T-cell (primary cell): ENCODE data around the gene RIOX2. TPM values are rescaled to one million over a fixed set of nuclear protein-coding genes. Genes with fewer than 3 reads are reported as not detected.
A peak's percentile ranks its signal among the peaks of the same experiment; 100 is the strongest.

ENCODE experiments used
- ATAC-seq, 4 experiments: fragments of 200-7000 bp in 3 of 4; fragments of 150-1000 bp in 1 of 4; cut with Tn5 transposase; replicated peaks in 1 of 4; 1 replicate in 3 of 4; 2 replicates in 1 of 4; pipeline ENCODE4 v1.10.0; 2021; ENCODE audit warnings: moderate library complexity in 3 of 4, mild to moderate bottlenecking in 2 of 4, moderate number of reproducible peaks in 1 of 4
- CTCF ChIA-PET, 2 donors: fragments of 300-600 bp; sonication (Branson Sonifier 250); formaldehyde crosslinking; loops; one replicate each; lab custom pipeline; 2022; ENCODE audit warnings: antibody characterized with exemption in 2 of 2; lab: Charles Lee
- POLR2A ChIA-PET, 2 donors: fragments of 300-600 bp; sonication (Branson Sonifier 250); formaldehyde crosslinking; loops; one replicate each; lab custom pipeline; 2022; ENCODE audit warnings: antibody characterized with exemption in 2 of 2; lab: Charles Lee
- DNase-seq, 35 experiments: peaks; one replicate each; pipeline versions ENCODE4 v3.0.0 to v3.0.0-alpha.2; 2013 to 2023
- H3K27ac ChIP-seq: one replicate; pipeline ENCODE4 v1.5.1; 2013; ENCODE audit warnings: low read length
- H3K27me3 ChIP-seq, 2 experiments: replicated peaks in 1 of 2; 1 replicate in 1 of 2; 2 replicates in 1 of 2; pipeline versions ENCODE4 v1.6.1 to v1.7.0; 2013; ENCODE audit warnings: low read length in 1 of 2, mixed read lengths in 1 of 2; ENCODE audit not compliant: control insufficient read depth in 2 of 2, insufficient read depth in 2 of 2; ENCODE audit errors: extremely low read depth in 1 of 2
- H3K36me3 ChIP-seq, 2 donors: 1 replicate in 1 of 2; 2 replicates in 1 of 2; pipeline versions ENCODE4 v1.6.1 to v1.7.0; 2013; ENCODE audit warnings: low read length in 1 of 2; ENCODE audit not compliant: control insufficient read depth in 2 of 2, insufficient read depth in 1 of 2; ENCODE audit errors: extremely low read depth in 1 of 2
- H3K4me1 ChIP-seq, 2 experiments: 1 replicate in 1 of 2; 2 replicates in 1 of 2; pipeline versions ENCODE4 v1.6.1 to v1.7.0; 2013; ENCODE audit warnings: low read length in 2 of 2, mixed read lengths in 1 of 2; ENCODE audit not compliant: insufficient read depth in 2 of 2, control insufficient read depth in 1 of 2; ENCODE audit errors: extremely low read depth in 1 of 2
- H3K4me3 ChIP-seq, 2 donors: 1 replicate in 1 of 2; 2 replicates in 1 of 2; pipeline versions ENCODE4 v1.5.1 to v1.7.0; 2013; ENCODE audit warnings: mild to moderate bottlenecking in 2 of 2, low read length in 1 of 2, moderate library complexity in 1 of 2; ENCODE audit not compliant: control insufficient read depth in 1 of 2; ENCODE audit errors: extremely low read depth in 1 of 2
- H3K9me3 ChIP-seq: 2 replicates; pipeline ENCODE4 v1.7.0; 2013
- H3K27ac Mint-ChIP-seq, 2 donors: one replicate each; pipeline ENCODE4 v1.8.0; 2020 to 2021; ENCODE audit warnings: mild to moderate bottlenecking in 2 of 2, mixed read lengths in 2 of 2
- H3K27me3 Mint-ChIP-seq, 2 donors: one replicate each; pipeline ENCODE4 v1.8.0; 2021 to 2022; ENCODE audit warnings: mixed read lengths in 2 of 2
- H3K36me3 Mint-ChIP-seq: one replicate; pipeline ENCODE4 v1.8.0; 2021; ENCODE audit warnings: mixed read lengths
- H3K4me1 Mint-ChIP-seq, 3 donors: one replicate each; pipeline ENCODE4 v1.8.0; 2020 to 2022; ENCODE audit warnings: mixed read lengths in 3 of 3, mild to moderate bottlenecking in 1 of 3
- H3K4me3 Mint-ChIP-seq, 3 donors: one replicate each; pipeline ENCODE4 v1.8.0; 2020 to 2022; ENCODE audit warnings: mild to moderate bottlenecking in 3 of 3, mixed read lengths in 3 of 3, moderate library complexity in 3 of 3
- H3K9me3 Mint-ChIP-seq, 3 donors: one replicate each; pipeline ENCODE4 v1.8.0; 2020 to 2022; ENCODE audit warnings: mixed read lengths in 3 of 3
- WGBS: methylation state at CpG from one replicate; pipeline ENCODE4 v1.1.5; 2013; ENCODE audit warnings: missing lambda C conversion rate; ENCODE audit not compliant: insufficient coverage; 5-methylcytosine and 5-hydroxymethylcytosine counted together
- total RNA-seq, 35 experiments: library from RNA in 6 of 35; stranded (reverse) in 6 of 35; fragments of 120-200 nt in 1 of 35; gene quantifications; one replicate each; pipeline versions ENCODE4 v1.2.1 to v1.2.4 and lab custom pipeline; 2013 to 2026

Gene RIOX2
- total RNA-seq, 5 donors from 2014 or later (not counting 1 experiment from before 2014, with no cell fraction given): 22.8 to 34.7 (median 30.9) TPM

DNA sequence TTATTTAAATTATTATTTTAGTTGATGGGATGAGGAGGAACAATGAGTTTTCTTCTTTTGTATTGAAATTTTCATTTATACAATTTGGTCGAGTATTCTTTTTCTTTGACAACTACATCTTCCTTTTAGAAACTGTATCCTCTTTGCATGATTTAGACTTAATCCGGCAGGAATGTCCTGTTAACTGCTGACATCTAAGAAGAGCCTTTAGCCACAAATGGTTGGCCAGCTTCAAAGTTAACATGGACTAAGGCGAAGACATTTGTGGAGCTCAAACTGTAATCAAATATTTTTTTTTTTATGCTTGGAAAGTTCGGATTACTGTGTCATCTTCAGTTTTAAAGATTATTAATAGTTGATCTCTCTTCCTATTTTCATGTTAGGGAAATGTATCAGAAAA is 43.2 kb downstream of the RIOX2 start:
- CTCF ChIA-PET: interaction anchor here in 1 of 2 donors (1.0 kb wide), 1 partner anchor 8 kb away, joined by 3 read pairs; no protein-coding TSS in a partner anchor
- Histone ChIP-seq H3K4me1 (no peaks in the 10 kb centered on the region), H3K27ac (no peak overlapping the region), H3K27me3 (no peaks in the 10 kb centered on the region), H3K4me3 (no peak overlapping the region), H3K36me3 (no peaks in the 10 kb centered on the region), H3K9me3 (no peaks in the 10 kb centered on the region)
- no peak overlapping the region for H3K4me3 Mint-ChIP-seq
- H3K4me1 Mint-ChIP-seq: no peaks in the 10 kb centered on the region
- peaks cover 4 to 13% (median 6%) of the 10 kb centered on the region in 3 donors for H3K9me3 Mint-ChIP-seq
- no peak overlapping the region for H3K27ac Mint-ChIP-seq
- 80% methylated on average over 1 of the region's 4 CpGs for WGBS
- DNase-seq (no peak), ATAC-seq (no peak)
- POLR2A ChIA-PET: no interaction called here
- peaks cover 38% of the 10 kb centered on the region for H3K36me3 Mint-ChIP-seq
- H3K27me3 Mint-ChIP-seq: no peaks in the 10 kb centered on the region

DNA sequence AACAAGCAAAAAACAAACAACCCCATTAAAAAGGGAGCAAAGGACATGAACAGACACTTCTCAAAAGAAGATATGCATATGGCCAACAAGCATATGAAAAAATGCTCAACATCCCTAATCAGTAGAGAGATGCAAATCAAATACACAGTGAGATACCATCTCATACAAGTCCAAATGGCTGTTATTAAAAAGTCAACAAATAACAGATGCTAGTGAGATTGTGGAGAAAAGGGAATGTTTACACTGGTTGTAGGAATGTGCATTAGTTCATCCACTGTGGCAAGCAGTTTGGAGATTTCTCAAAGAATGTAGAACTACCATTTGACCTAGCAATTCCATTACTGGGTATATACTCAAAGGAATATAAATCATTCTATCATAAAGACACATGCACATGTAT is 44.5 kb downstream of the RIOX2 start:
- DNase-seq: no peak
- POLR2A ChIA-PET: no interaction called here
- Histone ChIP-seq H3K9me3 (no peaks in the 10 kb centered on the region), H3K4me1 (no peaks in the 10 kb centered on the region), H3K4me3 (no peak overlapping the region), H3K27me3 (no peaks in the 10 kb centered on the region), H3K36me3 (no peaks in the 10 kb centered on the region), H3K27ac (no peak overlapping the region)
- Mint-ChIP-seq H3K27ac (no peak overlapping the region), H3K27me3 (no peaks in the 10 kb centered on the region), H3K4me1 (no peaks in the 10 kb centered on the region), H3K36me3 (peaks cover 47% of the 10 kb centered on the region), H3K9me3 (peaks cover 4 to 13% (median 6%) of the 10 kb centered on the region in 3 donors), H3K4me3 (no peak overlapping the region)
- CTCF ChIA-PET: no interaction called here
- no peak for ATAC-seq

DNA sequence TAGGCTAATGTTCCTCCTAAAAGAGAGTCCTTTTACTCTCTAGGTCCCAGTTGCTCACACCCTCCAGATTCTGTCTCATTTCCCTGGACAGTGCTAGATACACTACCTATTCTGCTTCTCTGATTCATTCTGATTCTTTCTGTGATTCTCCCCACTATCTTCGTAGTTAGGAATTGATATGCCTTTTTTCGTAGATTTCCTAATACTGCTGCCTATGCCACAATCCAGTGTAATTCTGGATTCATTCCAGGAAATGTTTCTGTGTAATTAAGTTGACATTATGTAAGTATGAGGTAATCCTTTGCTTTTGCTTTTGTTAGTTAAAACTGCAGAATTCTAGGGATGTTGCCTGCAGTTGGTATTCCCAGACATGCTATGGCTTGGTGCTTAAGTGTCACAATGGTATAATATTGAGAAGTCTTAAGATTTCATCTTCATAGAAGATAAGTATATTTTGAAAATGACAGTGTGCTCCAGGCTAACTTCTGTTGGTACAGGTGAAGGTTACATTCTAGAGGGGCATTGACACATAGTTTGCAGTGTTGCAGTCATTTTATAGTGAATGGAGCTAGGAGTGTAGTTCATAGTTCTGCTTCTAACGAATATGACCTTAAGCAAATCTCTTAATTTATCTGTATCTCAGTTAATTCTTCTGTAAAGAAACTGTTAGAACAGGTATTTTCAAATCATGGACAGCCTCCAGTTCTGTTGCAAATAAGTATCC is 54.3 kb downstream of the RIOX2 start:
- POLR2A ChIA-PET: no interaction called here
- H3K9me3 ChIP-seq: no peaks in the 10 kb centered on the region
- Mint-ChIP-seq H3K4me1 (peaks cover 12 to 13% (median 13%) of the 10 kb centered on the region in 3 donors), H3K36me3 (peaks cover 49% of the 10 kb centered on the region), H3K4me3 (no peak overlapping the region), H3K27ac (no peak overlapping the region), H3K27me3 (no peaks in the 10 kb centered on the region), H3K9me3 (peaks cover 0 to 3% (median 0%) of the 10 kb centered on the region in 3 donors)
- H3K4me3 ChIP-seq: no peak overlapping the region
- CTCF ChIA-PET: no interaction called here
- DNase-seq (no peak), ATAC-seq (no peak)
- H3K27ac ChIP-seq: no peak overlapping the region
- H3K27me3 ChIP-seq: no peaks in the 10 kb centered on the region
- no peaks in the 10 kb centered on the region for H3K4me1 ChIP-seq
- H3K36me3 ChIP-seq: peaks cover 0 to 2% of the 10 kb centered on the region in 2 donors
- whole genome bisulfite sequencing: 93% methylated on average over 2 of the region's 3 CpGs

DNA sequence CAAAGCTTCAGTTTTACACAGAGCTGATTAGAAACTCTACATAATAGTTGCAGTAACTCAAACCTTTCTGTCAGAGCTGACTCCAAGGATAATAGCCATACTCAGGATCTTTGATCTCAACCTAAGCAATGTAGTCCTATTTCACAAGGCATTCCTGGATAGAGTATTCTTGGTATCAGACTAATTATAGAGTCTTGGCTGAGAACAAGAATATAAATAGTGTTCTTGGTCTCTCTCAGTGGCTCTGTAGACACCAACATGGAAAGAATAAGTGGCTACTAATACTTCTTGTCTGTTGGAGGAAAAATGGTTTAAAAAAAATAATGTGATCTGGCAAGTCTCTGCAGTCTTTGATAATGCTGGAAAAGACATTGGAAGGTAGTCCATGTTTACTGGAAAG is 55.7 kb downstream of the RIOX2 start:
- peaks cover 0 to 4% (median 0%) of the 10 kb centered on the region in 3 donors for H3K9me3 Mint-ChIP-seq
- ChIA-PET POLR2A (no interaction called here), CTCF (no interaction called here)
- Histone ChIP-seq H3K36me3 (no peaks in the 10 kb centered on the region), H3K4me1 (peaks cover 1 to 4% of the 10 kb centered on the region in 2 experiments), H3K27me3 (no peaks in the 10 kb centered on the region), H3K27ac (no peak overlapping the region), H3K4me3 (no peak overlapping the region), H3K9me3 (no peaks in the 10 kb centered on the region)
- peaks cover 17 to 19% (median 17%) of the 10 kb centered on the region in 3 donors for H3K4me1 Mint-ChIP-seq
- no peak overlapping the region for H3K27ac Mint-ChIP-seq
- H3K4me3 Mint-ChIP-seq: no peak overlapping the region
- H3K27me3 Mint-ChIP-seq: no peaks in the 10 kb centered on the region
- no peak for ATAC-seq
- no peak for DNase-seq
- peaks cover 39% of the 10 kb centered on the region for H3K36me3 Mint-ChIP-seq

DNA sequence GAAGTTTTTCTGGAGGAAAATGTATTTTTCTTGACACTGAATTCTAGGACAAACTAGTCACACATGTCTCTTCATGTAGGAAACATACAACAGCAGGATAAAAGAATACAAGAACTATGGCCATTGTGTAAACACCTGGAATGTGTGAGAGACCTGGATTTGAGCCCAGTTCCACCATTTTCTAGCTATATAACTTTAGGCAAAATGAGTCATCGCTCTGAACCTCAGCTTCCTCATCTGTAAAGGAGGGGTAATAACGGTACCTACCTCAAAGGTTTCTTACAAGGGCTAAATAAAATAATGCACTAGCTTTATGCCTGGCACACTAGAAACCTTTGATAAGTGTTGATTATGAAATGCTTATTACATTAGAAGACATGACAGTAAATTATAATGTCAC is 57.8 kb downstream of the RIOX2 start:
- no peaks in the 10 kb centered on the region for H3K27me3 ChIP-seq
- POLR2A ChIA-PET: interaction anchor here in 1 of 2 donors (0.5 kb wide), 1 partner anchor 96 kb away, joined by 3 read pairs; no protein-coding TSS in a partner anchor
- no peak overlapping the region for H3K4me3 Mint-ChIP-seq
- no CpG with 5 or more reads among the region's 2 CpGs for WGBS
- ATAC-seq: no peak
- H3K27ac Mint-ChIP-seq: peak overlapping the region; percentile 8 to 59
- CTCF ChIA-PET: no interaction called here
- H3K9me3 Mint-ChIP-seq: peaks cover 0 to 9% (median 0%) of the 10 kb centered on the region in 3 donors
- no peaks in the 10 kb centered on the region for H3K27me3 Mint-ChIP-seq
- H3K36me3 Mint-ChIP-seq: peaks cover 24% of the 10 kb centered on the region
- no peak overlapping the region for H3K27ac ChIP-seq
- H3K9me3 ChIP-seq: no peaks in the 10 kb centered on the region
- peaks cover 10 to 15% of the 10 kb centered on the region in 2 experiments for H3K4me1 ChIP-seq
- no peaks in the 10 kb centered on the region for H3K36me3 ChIP-seq
- peaks cover 28 to 34% (median 33%) of the 10 kb centered on the region in 3 donors for H3K4me1 Mint-ChIP-seq
- no peak for DNase-seq
- no peak overlapping the region for H3K4me3 ChIP-seq

DNA sequence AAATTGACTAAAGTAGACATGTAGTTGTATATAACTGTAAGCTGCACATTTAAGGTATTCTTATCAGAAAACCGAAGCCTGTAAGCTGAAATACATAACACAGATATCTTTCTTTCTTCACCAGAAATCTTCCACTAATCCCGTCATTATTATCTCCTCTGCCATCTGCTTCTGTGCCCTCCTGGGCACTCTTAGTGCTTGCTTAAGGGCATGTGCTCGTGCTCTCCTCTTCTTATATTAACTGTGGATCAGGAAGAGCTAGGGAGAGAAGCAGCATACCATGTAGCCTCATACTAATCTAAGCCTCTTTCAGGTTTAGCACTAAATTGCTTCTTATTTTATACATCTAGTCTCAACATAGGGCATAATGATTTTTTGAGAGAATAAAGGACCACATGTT is 60.8 kb downstream of the RIOX2 start:
- no peaks in the 10 kb centered on the region for H3K36me3 ChIP-seq
- H3K27ac ChIP-seq: peak overlapping the region; percentile 81
- H3K27me3 Mint-ChIP-seq: no peaks in the 10 kb centered on the region
- H3K4me3 ChIP-seq: no peak overlapping the region
- peaks cover 28 to 36% (median 34%) of the 10 kb centered on the region in 3 donors for H3K4me1 Mint-ChIP-seq
- ATAC-seq (no peak), DNase-seq (no peak)
- H3K36me3 Mint-ChIP-seq: peaks cover 11% of the 10 kb centered on the region
- no peaks in the 10 kb centered on the region for H3K9me3 ChIP-seq
- ChIA-PET CTCF (no interaction called here), POLR2A (interaction anchor here in 1 of 2 donors (0.5 kb wide), 1 partner anchor 96 kb away, joined by 7 read pairs; no protein-coding TSS in a partner anchor)
- H3K9me3 Mint-ChIP-seq: peaks cover 0 to 9% (median 0%) of the 10 kb centered on the region in 3 donors
- peak overlapping the region; percentile 95 to 96 for H3K27ac Mint-ChIP-seq
- H3K27me3 ChIP-seq: no peaks in the 10 kb centered on the region
- H3K4me3 Mint-ChIP-seq: peak overlapping the region in 2 of 3 donors; percentile 78 to 84
- H3K4me1 ChIP-seq: peaks cover 10 to 15% of the 10 kb centered on the region in 2 experiments
- 100% methylated on average over 1 of the region's 3 CpGs for WGBS
